ENCODE results near the gene IL15RA.
"Not testable (repeated sequence)": the region's sequence is repeated elsewhere in the genome, so short reads cannot be mapped to it uniquely, and the experiment has no call there.

IL15RA gene

GRCh38 chr10:5921746-5922145 lies 55.6 kb downstream of the IL15RA start:
- no peak for DNase-seq (ENCODE audit: low read depth)

GRCh38 chr10:5919568-5919967 lies 57.8 kb downstream of the IL15RA start:
- DNase-seq (ENCODE audit: low read depth): no peak

GRCh38 chr10:5918763-5919162 lies 58.6 kb downstream of the IL15RA start:
- DNase-seq (ENCODE audit: low read depth): no peak

GRCh38 chr10:5917305-5917704 lies 60.0 kb downstream of the IL15RA start:
- DNase-seq (ENCODE audit: low read depth): no peak

- DNase-seq (ENCODE audit: low read depth): no peak
Measured at GRCh38 chr10:5915451-5915850, 61.9 kb downstream of the IL15RA start.

GRCh38 chr10:5913736-5914135 lies 63.6 kb downstream of the IL15RA start:
- no peak for DNase-seq (ENCODE audit: low read depth)

GRCh38 chr10:5911670-5912069 lies 65.7 kb downstream of the IL15RA start:
- DNase-seq (ENCODE audit: low read depth): no peak

- DNase-seq (ENCODE audit: low read depth): no peak
Measured at GRCh38 chr10:5910323-5911100, 66.8 kb downstream of the IL15RA start.

- not testable (repeated sequence) for DNase-seq (ENCODE audit: low read depth)
Measured at GRCh38 chr10:5908676-5909075, 68.7 kb downstream of the IL15RA start.

DNA sequence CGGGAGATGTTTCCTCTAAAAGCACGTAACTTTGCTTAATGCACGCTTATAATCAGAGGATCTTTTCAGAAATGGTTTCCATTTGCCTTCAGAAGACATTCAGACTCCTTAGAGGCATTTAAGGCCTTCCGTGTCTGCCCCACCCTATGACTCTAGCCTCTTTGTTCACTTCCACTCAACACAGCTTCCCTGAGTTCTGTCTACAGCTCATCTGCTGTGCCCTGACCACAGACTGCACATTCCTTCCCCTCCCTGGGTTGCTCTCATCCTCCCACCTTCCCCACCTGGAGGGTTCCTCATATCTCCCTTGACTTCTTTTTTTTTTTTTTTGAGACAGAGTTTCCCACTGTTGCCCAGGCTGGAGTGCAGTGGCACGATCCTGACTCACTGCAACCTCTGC lies 70.7 kb downstream of the IL15RA start:
- DNase-seq (ENCODE audit: low read depth): no peak

DNA sequence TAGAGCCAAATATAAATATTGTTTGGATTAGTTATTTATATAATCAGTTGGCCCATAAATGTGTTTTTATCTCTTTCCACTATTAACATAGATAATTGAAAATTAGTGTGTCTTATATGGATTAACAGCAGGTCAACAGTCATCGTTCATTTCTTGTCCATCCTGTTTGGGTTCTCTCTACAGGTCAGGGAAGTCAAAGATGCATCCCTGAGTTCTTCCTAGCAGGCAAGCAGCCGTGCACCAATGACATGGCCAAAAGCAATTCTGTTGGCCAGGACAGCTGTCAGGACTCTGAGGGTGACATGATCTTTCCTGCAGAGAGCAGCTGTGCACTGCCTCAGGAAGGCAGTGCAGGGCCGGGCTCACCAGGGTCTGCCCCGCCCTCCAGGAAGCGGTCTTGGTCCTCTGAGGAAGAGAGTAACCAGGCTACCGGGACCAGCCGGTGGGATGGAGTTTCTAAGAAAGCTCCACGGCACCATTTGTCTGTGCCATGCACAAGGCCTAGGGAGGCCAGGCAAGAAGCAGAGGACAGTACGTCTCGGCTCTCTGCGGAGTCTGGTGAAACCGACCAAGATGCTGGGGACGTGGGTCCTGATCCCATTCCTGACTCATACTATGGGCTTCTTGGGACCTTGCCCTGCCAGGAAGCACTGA lies 71.4 kb downstream of the IL15RA start:
- no peak for DNase-seq (ENCODE audit: low read depth)

DNA sequence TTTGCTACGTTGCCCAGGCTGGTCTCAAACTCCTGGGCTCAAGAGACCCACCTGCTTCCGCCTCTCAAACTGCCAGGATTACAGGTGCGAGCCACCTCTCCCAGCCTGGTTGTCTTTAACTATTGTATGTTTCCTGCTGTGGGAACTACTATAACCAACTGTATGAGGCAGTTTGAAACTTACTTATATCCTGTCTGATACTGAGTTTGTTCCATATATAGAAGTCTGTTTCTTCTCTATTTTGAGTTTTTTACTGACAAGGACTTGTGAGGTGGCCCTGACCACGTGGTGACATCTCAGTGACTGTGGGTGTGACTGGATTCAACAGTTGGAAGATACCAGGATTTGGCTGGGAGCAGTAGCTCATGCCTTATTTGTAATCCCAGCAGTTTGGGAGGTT lies 73.1 kb downstream of the IL15RA start:
- DNase-seq (ENCODE audit: low read depth): no peak

GRCh38 chr10:5903563-5903962 lies 73.8 kb downstream of the IL15RA start:
- DNase-seq (ENCODE audit: low read depth): no peak

DNA sequence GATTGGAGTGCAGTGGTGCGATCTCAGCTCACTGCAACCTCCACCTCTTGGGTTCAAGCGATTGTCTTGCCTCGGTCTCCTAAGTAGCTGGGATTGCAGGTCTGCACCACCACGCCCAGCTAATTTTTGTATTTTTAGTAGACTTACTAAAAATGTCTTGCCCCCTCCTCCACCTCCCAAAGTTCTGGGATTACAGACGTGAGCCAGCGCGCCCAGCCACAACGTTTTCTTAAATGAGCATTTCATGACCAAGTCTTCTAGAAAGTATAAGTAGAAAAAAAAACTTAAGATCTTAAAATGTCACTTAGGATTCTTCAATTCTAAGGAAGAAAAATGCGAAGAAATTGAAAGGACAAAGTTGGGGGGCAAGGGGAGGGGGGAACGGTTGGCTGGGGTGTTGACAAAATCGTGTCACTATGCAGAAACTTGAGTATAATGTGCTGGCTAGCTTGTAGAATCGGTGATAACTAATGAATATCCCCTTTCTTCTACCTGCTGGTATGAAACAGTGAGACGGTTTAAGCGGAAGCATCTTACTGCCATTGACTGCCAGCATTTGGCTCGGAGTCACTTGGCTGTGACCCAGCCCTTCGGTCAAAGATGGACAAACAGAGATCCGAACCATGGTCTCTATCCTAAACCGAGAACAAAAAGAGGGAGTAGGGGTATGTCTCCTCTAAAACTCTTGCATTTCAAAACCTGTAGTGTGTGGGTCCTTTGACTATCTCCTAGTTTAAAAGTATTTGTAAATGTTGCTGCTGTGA lies 74.7 kb downstream of the IL15RA start:
- no peak for DNase-seq (ENCODE audit: low read depth)

Measured in activated gamma-delta T cell treated with anti-CD3 and anti-CD28 coated beads, Interleukin-2, amount 50 U/mL, for 16 hours (primary cell).